Stimulated activated CD4-positive, alpha-beta T cell treated with anti-CD3 and anti-CD28 coated beads, TNF-alpha, amount 100 ng/mL, for 48 hours (primary cell): ENCODE data around the gene CDH11.

Experiments used
- DNase-seq, 3 donors: peaks; one replicate each; pipeline ENCODE4 v3.0.0-alpha.2; 2020; ENCODE audit warnings: low read depth in 3 of 3

The CDH11 gene

GRCh38 chr16:64916051-64916450 lies 205.8 kb downstream of the CDH11 start:
- no peak for DNase-seq

- no peak for DNase-seq
These were observed 211.5 kb downstream of the CDH11 start for GRCh38 chr16:64910356-64910755.

GRCh38 chr16:64907844-64908243 lies 214.0 kb downstream of the CDH11 start:
- no peak for DNase-seq

- DNase-seq = no peak
These were observed 218.1 kb downstream of the CDH11 start for GRCh38 chr16:64903770-64904169.

- DNase-seq = no peak
These were observed 221.3 kb downstream of the CDH11 start for GRCh38 chr16:64900517-64900916.

- DNase-seq = no peak
These were observed 221.8 kb downstream of the CDH11 start for GRCh38 chr16:64900019-64900418.

GRCh38 chr16:64898159-64898558 lies 223.7 kb downstream of the CDH11 start:
- DNase-seq = no peak
